PC-9 (cell line): ENCODE measurements around the gene INKA2.

Experiments
- EZH2 ChIP-seq: fragments of 200-600 bp; sonication (generic); IDR thresholded peaks from 2 replicates; pipeline ENCODE4 v1.8.0; 2017; ENCODE audit warnings: antibody characterized with exemption, low read depth
- TF ChIP-seq, protein P1 (sequence below): fragments of 200-600 bp; sonication (generic); conservative IDR thresholded peaks from 2 replicates; pipeline ENCODE4 v1.6.1; 2017; ENCODE audit warnings: mixed run types, antibody characterized with exemption, mild to moderate bottlenecking, moderate library complexity

DNA sequence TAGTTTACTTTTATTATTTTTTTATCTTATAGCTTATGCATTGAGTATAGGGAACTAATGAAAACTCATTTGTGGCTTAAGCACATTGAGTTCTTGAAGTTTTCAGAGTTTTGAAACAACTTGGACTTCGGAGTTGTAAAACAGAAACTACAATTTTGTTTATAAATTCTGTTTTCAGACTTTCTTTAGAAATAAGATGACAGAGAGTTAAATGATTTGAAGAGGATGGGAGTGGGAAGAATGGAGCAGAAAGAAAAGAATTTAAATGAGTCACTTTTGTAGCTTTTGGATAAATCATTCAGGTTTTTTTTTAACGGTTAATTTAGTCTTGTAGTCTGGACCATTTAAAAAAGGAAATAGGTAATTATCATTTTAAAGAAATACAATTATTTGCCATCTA lies 32.3 kb downstream of the INKA2 start:
- TF ChIP-seq, protein P1, sequence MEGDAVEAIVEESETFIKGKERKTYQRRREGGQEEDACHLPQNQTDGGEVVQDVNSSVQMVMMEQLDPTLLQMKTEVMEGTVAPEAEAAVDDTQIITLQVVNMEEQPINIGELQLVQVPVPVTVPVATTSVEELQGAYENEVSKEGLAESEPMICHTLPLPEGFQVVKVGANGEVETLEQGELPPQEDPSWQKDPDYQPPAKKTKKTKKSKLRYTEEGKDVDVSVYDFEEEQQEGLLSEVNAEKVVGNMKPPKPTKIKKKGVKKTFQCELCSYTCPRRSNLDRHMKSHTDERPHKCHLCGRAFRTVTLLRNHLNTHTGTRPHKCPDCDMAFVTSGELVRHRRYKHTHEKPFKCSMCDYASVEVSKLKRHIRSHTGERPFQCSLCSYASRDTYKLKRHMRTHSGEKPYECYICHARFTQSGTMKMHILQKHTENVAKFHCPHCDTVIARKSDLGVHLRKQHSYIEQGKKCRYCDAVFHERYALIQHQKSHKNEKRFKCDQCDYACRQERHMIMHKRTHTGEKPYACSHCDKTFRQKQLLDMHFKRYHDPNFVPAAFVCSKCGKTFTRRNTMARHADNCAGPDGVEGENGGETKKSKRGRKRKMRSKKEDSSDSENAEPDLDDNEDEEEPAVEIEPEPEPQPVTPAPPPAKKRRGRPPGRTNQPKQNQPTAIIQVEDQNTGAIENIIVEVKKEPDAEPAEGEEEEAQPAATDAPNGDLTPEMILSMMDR: no peak
- no peak for TF ChIP-seq EZH2
